ENCODE measurements around the gene ZNF385C.

GRCh38 chr17:42058063-42058462, 40.2 kb downstream of the ZNF385C start:
- TF ChIP-seq CTCF (conservative IDR thresholded peaks at IDR 0.05 in 1 of 2, IDR thresholded peaks at IDR 0.05 in 1 of 2; ENCODE audit: low read depth in 1 of 2, low read length in 2 of 2), result no peak
- no peak for TF ChIP-seq EZH2 (IDR thresholded peaks at IDR 0.05; ENCODE audit: low read length, missing control alignments)
